Measurements from ENCODE around the gene HTRA3. TPM values are rescaled to one million over a fixed set of nuclear protein-coding genes. Genes with fewer than 3 reads are reported as not detected.

Gene HTRA3
- total and polyA plus RNA-seq, 3 donors from 2014 or later, result 6.1 to 17.3 (median 12.2) TPM

- Histone ChIP-seq H3K9me3 (no peaks in the 10 kb centered on the region), H3K27ac (no peak overlapping the region), H3K36me3 (ENCODE audit: low read depth, missing control alignments) (no peaks in the 10 kb centered on the region), H3K4me3 (no peak overlapping the region), H3K4me1 (peaks cover 7% of the 10 kb centered on the region), H3K27me3 (no peaks in the 10 kb centered on the region)
- no peak for TF ChIP-seq CTCF (IDR thresholded peaks at IDR 0.05)
- TF ChIP-seq POLR2A (IDR thresholded peaks at IDR 0.05), result no peak
- intact Hi-C loops (cut with DNase I; ENCODE audit: low total_unique reads), result no loop called here
- 78 to 99% methylated on average over 5 of the region's 5 CpGs for WGBS, 2 donors
- no peak for DNase-seq
Measured at GRCh38 chr4:8321771-8322170, 52.2 kb downstream of the HTRA3 start.

GRCh38 chr4:8322794-8323704 lies 53.5 kb downstream of the HTRA3 start:
- intact Hi-C loops (cut with DNase I; ENCODE audit: low total_unique reads), result no loop called here
- 87 to 90% methylated on average over 8 to 9 of the region's 9 CpGs for WGBS, 2 donors
- Histone ChIP-seq H3K9me3 (no peaks in the 10 kb centered on the region), H3K4me3 (no peak overlapping the region), H3K4me1 (peaks cover 7% of the 10 kb centered on the region), H3K36me3 (ENCODE audit: low read depth, missing control alignments) (no peaks in the 10 kb centered on the region), H3K27ac (no peak overlapping the region), H3K27me3 (no peaks in the 10 kb centered on the region)
- no peak for TF ChIP-seq CTCF (IDR thresholded peaks at IDR 0.05)
- no peak for TF ChIP-seq POLR2A (IDR thresholded peaks at IDR 0.05)
- DNase-seq, result no peak

GRCh38 chr4:8323947-8324555 lies 54.5 kb downstream of the HTRA3 start:
- TF ChIP-seq CTCF (IDR thresholded peaks at IDR 0.05) (no peak), POLR2A (IDR thresholded peaks at IDR 0.05) (no peak)
- H3K27me3 ChIP-seq, result no peaks in the 10 kb centered on the region
- H3K4me3 ChIP-seq, result no peak overlapping the region
- H3K4me1 ChIP-seq, result peaks cover 7% of the 10 kb centered on the region
- no peak overlapping the region for H3K27ac ChIP-seq
- WGBS, 2 donors, result 90 to 96% methylated on average over 5 of the region's 5 CpGs
- no peaks in the 10 kb centered on the region for H3K36me3 ChIP-seq (ENCODE audit: low read depth, missing control alignments)
- intact Hi-C loops (cut with DNase I; ENCODE audit: low total_unique reads), result no loop called here
- H3K9me3 ChIP-seq, result no peaks in the 10 kb centered on the region
- no peak for DNase-seq

GRCh38 chr4:8324640-8325239 lies 55.2 kb downstream of the HTRA3 start:
- no peaks in the 10 kb centered on the region for H3K27me3 ChIP-seq
- intact Hi-C loops (cut with DNase I; ENCODE audit: low total_unique reads), result no loop called here
- no peaks in the 10 kb centered on the region for H3K36me3 ChIP-seq (ENCODE audit: low read depth, missing control alignments)
- H3K4me3 ChIP-seq, result no peak overlapping the region
- TF ChIP-seq POLR2A (IDR thresholded peaks at IDR 0.05) (no peak), CTCF (IDR thresholded peaks at IDR 0.05) (no peak)
- H3K27ac ChIP-seq, result no peak overlapping the region
- H3K9me3 ChIP-seq, result no peaks in the 10 kb centered on the region
- DNase-seq, result no peak
- H3K4me1 ChIP-seq, result peaks cover 7% of the 10 kb centered on the region
- WGBS, 2 donors, result 73 to 98% methylated on average over 3 to 6 of the region's 6 CpGs
